Neural progenitor cell (in vitro differentiated cells): ENCODE data around the gene TGIF2LY. TPM values are rescaled to one million over a fixed set of nuclear protein-coding genes. Genes with fewer than 3 reads are reported as not detected.
"Not testable (repeated sequence)": the region's sequence is repeated elsewhere in the genome, so short reads cannot be mapped to it uniquely, and the experiment has no call there.

Experiments
- DNase-seq: peaks from one replicate; pipeline ENCODE4 v3.0.0-alpha.2; 2016; ENCODE audit warnings: low spot score
- H2AFZ ChIP-seq: fragments of 200-600 bp; sonication (generic); replicated peaks from 2 replicates; pipeline ENCODE4 v1.6.1; 2016; ENCODE audit warnings: antibody characterized with exemption
- H3F3A ChIP-seq: fragments of 200-600 bp; sonication (generic); 2 replicates; pipeline ENCODE4 v1.6.1; 2016; ENCODE audit warnings: antibody characterized with exemption, low read depth
- H3K27ac ChIP-seq: fragments of 200-600 bp; sonication (generic); 2 replicates; pipeline ENCODE4 v1.5.1; 2016; ENCODE audit warnings: mild to moderate bottlenecking
- H3K27me3 ChIP-seq: fragments of 200-600 bp; sonication (generic); 2 replicates; pipeline ENCODE4 v1.6.1; 2016; ENCODE audit warnings: mild to moderate bottlenecking, moderate library complexity
- H3K36me3 ChIP-seq: fragments of 200-600 bp; sonication (generic); 2 replicates; pipeline ENCODE4 v1.5.1; 2016
- H3K4me1 ChIP-seq: fragments of 200-600 bp; sonication (generic); 2 replicates; pipeline ENCODE4 v1.6.1; 2016; ENCODE audit warnings: mixed run types
- H3K4me2 ChIP-seq: fragments of 200-600 bp; sonication (generic); 2 replicates; pipeline ENCODE4 v1.6.1; 2016
- H3K4me3 ChIP-seq: fragments of 200-600 bp; sonication (generic); 2 replicates; pipeline ENCODE4 v1.5.1; 2016
- H3K79me2 ChIP-seq: fragments of 200-600 bp; sonication (generic); 2 replicates; pipeline ENCODE4 v1.6.1; 2016; ENCODE audit warnings: low read depth
- H3K9ac ChIP-seq: fragments of 200-600 bp; sonication (generic); 2 replicates; pipeline ENCODE4 v1.6.1; 2016
- H3K9me3 ChIP-seq: fragments of 200-600 bp; sonication (generic); 2 replicates; pipeline ENCODE4 v1.5.1; 2016; ENCODE audit warnings: low read depth
- H4K20me1 ChIP-seq: fragments of 200-600 bp; sonication (generic); 2 replicates; pipeline ENCODE4 v1.6.1; 2016; ENCODE audit warnings: low read depth
- H3K27ac Mint-ChIP-seq: 3 replicates; pipeline ENCODE4 v1.8.0; 2021; ENCODE audit warnings: mixed read lengths
- H3K27me3 Mint-ChIP-seq: 2 replicates; pipeline ENCODE4 v1.8.0; 2022; ENCODE audit warnings: low read depth, mild to moderate bottlenecking, inconsistent platforms, moderate library complexity, mixed read lengths; ENCODE audit not compliant: insufficient read depth
- H3K36me3 Mint-ChIP-seq: 3 replicates; pipeline ENCODE4 v1.8.0; 2021; ENCODE audit warnings: mixed read lengths
- H3K4me1 Mint-ChIP-seq: 3 replicates; pipeline ENCODE4 v1.8.0; 2021; ENCODE audit warnings: mixed read lengths
- H3K4me3 Mint-ChIP-seq: 3 replicates; pipeline ENCODE4 v1.8.0; 2021; ENCODE audit warnings: mild to moderate bottlenecking, moderate library complexity, mixed read lengths
- H3K9me3 Mint-ChIP-seq: 3 replicates; pipeline ENCODE4 v1.8.0; 2020; ENCODE audit warnings: mixed read lengths
- small RNA-seq: library from RNA; depleted of rRNA; stranded (forward); fragments of <200 nt; gene quantifications from one replicate; pipeline ENCODE3, GENCODE V24; 2015
- total RNA-seq: library from RNA; depleted of rRNA; stranded (reverse); fragments of >200 nt; gene quantifications from 2 replicates; pipeline ENCODE4 v1.2.3, GENCODE V29; 2015; ENCODE audit warnings: low replicate concordance

TGIF2LY gene
- not detected in 2 replicates for total RNA-seq

DNA sequence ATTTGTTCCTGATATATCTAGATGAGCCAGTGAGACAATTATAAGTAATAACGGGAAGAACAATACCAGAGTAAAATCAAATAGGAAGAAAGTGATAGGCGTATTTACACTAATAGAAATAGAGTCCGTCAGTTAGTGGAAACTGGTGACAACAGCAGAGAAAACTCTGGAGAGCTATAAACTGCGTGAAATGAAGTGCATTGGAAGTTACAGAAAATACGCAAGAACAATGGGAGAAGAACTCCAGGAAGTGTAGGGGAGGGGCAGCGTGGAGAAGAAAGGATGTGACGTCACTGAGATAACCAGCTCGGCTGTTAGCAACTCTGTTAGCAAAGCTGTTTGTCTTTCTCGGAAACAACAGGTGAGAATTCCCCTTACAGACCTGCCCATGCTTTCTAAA, at the start of gene TGIF2LY:
Gene TGIF2LY, plus strand, starts transcription at position 301 of the 400 bp plus-strand sequence. CDS start 178 bp downstream, outside the sequence.
- H3K9ac ChIP-seq, H4K20me1 ChIP-seq, H3K4me1 Mint-ChIP-seq, DNase-seq, H3K36me3 Mint-ChIP-seq, H3K4me1 ChIP-seq, H3K79me2 ChIP-seq, H3K9me3 ChIP-seq, H3K4me3 Mint-ChIP-seq, H3K4me2 ChIP-seq, H3F3A ChIP-seq, H3K27ac ChIP-seq, H3K27ac Mint-ChIP-seq, H3K27me3 ChIP-seq, H3K27me3 Mint-ChIP-seq, H3K9me3 Mint-ChIP-seq, H2AFZ ChIP-seq, H3K36me3 ChIP-seq, H3K4me3 ChIP-seq: not testable (repeated sequence)

Small RNA genes lying within 50 kb of the gene (small RNA-seq; reads per million reads assigned to genes)
- not detected for gene PRRC2CP1
